GM18507 (cell line): ENCODE measurements around the gene ING5.

Experiments used
- DNase-seq: peaks from one replicate; pipeline ENCODE4 v3.0.0; 2011; ENCODE audit warnings: low read depth; ENCODE audit not compliant: insufficient read length; ENCODE audit errors: extremely low spot score
- FAIRE-seq: peaks from 2 replicates; lab custom pipeline; 2011; peaks lifted over from hg19 to GRCh38; lab: Jason Lieb, UNC

ING5 gene

DNA sequence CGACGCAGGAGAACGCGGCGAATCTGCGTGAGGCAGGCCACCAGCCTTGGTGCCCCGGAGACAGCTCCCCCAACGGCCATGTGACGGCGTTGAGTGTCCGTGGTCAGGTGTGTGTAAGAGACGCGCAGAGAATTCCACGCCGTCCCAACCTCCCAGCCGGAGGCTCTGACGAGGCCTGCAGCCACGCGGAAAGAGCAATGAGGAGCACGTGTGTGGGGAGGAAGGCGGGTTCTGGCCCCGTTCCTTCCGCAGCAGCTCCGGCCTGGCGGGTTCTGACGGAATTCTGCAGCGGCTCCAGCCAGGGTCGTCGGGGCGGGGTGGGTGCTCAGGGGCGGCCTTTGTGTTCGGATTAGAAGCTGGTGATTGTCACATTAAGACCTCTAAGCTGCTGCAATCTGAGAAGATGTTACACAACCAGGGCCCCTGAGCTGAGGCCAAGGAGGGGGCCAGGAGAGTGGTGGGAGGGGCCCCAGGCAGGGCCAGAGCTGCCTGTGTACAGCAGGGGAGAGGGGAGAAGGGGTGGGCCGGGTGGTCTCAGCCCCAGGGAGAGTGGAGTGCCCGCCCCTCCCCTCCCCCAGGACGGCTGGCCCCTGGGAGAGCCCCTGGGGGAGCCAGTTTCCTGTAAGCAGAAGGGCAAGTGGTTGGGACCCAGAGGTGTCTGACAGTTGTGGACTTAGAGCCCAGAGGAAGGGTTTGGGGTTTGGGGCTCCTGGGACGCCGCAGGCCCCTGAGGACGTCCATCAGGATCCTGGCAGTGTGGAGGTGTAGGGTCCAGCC is 69.6 kb downstream of the ING5 start:
- FAIRE-seq: no peak
- DNase-seq: no peak

DNA sequence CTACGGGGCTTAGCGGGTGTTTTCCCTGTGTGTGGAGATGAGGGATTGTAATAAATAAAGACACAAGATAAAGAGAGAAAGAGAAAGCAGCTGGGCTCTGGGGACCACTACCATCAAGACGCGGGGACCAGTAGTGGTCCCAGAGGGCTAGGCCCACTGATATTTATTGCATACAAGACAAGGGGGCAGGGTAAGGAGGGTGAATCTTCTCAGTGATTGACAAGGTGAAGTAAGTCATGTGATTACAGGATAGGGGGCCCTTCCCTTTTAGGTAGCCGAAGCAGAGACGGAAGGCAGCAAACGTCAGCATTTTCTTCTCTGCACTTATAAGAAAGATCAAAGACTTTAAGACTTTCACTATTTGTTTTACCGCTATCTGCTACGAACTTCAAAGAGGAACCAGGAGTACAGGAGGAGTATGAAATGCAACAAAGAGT is 70.2 kb downstream of the ING5 start:
- DNase-seq (no peak), FAIRE-seq (no peak)

DNA sequence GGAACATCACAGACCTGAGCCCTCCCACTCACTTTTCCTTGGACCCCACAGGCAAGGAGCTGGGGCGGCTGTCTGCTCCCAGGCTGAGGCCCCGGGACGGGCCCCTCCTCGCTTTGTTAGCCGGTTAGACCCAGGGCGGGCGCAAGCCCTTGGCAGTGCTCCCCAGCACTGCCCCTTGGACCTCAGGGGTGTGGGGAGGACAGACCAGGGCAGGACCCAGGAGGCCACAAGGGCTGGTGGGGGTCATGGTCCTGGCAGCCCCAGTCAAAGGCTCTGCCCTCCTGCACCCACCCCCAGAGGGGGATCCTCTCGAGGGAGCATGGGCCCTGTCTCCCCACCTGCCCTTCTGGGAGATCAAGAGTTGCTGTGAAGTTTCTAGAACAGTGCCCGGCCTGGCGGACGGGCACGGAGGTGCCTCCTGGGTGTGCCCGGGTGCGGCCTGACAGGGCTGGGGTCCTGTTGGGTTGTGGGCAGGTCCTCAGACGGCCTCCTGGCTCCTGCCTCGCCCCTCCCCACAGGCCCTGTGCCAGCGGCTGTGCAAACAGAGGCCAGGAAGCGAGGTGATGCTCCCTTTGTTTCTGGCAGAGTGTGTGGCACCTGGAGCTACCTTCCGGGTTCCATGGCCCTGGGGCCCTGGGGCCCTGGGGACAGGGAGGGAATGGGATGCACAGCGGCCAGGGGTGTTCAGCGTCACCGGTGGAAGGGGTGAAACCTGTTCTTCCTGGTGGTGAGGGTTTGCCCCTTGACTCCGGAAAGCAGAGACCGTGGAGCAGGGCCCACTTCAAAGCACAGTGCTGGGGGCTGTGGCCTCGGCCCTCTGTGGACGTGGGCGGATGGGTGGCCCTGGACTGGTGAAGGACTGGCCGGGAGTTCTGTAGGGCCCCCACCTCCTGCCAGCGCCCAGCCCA is 71.9 kb downstream of the ING5 start:
- no peak for FAIRE-seq
- DNase-seq: no peak

DNA sequence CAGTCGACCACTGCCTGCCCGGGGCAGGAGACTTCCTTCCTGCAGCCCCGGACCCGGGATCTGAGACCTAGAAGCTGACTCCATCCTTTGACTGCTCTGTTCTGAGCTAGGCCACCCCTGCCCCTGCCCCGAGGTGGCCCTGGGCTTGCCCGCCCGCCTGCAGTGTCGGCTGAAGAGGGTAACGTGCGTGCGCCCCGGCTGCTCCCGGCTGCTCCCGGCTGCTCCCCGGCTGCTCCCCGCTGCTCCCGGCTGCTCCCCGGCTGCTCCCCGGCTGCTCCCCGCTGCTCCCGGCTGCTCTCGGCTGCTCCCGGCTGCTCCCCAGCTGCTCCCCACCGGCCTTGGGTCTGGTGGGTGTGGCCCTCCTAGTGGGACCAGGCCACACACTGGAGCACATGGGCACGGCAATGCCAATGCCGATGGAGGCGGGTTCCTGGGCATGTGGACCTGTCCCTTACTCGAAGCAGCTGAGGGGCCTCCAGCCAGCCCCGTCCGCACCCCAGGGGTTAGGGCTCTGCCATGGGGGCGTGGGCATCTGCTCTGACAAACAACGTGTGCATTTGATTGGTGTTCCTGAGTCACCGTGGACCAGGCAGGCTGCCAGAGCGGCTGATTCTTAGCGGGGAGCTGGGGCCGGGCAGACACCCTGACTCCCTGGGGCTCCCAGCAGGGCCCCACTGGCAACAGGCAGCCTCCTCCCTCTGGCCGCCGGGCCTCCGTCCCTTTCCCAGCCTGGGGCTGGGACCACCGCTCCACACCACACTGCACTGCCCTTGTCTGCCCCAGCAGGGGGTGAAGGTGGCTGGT is 72.8 kb downstream of the ING5 start:
- DNase-seq: no peak
- FAIRE-seq: no peak

DNA sequence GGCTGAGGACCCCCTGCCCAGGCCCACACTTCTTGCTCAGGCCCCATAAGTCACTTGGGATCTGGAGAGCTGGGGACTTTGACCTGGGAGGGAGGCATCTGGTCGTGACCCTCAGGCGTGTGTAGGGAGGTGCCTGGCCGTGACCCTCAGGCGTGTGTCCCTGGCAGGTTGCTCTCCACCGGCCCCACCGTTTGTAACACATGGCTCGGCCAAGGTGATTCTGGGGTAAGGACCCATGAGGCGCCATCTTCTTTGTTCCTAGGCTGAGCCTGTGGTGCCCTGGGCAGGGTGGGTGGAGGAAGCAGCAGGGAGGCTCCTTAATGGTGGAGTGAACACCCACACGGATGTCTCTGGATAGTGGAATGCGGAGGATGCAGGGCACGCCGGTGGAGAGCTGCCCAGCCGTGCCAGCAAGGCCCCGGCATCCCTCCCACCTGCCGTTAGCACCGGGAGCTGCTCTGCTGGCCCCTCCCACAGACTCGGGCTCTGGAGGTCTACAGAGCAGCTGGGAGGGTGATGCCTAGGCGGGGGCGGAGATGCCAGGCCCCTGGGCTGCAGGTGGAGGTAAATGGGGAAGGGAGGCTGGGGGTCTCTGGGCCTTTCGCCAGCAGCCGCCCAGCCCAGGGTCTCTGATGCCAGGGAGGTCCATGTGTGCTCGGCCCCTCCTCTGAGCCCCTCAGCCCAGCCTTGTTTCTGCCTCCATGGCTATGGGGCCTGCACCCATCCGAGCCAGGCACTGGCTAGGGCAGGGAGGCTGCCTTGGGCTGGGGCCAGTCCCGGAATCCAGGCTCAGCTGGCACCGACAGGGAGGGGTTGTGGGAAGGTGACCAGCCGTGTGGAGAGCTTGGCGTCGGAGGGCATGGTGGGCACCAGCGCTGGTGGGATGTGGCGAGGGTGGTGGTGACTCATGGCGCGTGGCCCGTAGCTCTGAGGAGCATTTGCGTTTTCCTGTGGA is 73.7 kb downstream of the ING5 start:
- DNase-seq (no peak), FAIRE-seq (no peak)

DNA sequence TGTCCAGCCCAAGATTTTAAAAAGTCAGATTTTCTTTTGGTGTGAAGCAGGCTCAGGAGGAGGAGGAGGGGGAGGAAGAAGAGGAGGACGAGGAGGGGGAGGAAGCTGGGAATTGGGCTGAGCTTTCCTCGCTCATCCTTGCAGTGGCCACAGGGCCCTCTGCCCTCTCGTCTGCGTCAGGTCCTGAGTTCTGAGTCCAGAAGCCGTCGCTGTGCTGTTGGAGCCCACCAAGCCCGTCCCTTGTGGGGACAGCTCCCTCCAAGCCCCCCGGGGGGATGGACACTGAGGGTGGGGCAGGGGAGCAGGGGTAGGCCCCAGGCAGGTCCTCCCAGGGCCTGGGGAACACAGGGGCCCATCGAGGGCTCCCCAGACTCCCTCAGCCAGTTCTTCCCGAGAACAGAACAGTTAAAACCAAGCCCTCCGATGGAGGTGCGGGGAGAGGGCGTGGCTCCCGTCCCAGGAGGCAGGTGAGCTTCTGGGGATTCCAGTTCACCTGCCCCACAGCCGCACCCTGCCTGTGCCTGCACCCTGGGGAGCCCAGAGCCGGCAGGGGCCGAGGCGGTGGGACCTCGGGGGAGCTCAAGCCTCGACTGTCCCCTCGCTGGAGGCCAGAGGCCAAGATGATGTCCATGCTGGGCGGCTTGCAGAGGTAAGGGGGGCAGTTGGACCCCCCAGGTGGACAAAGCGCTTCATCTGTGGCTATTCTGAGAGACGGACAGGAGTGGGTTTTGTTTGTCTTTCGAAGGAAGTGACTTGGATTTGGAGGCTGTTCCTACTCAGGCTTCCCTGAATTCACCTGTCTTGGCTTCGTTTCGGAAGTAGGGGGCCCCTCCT is 74.7 kb downstream of the ING5 start, which contains the start of gene GAL3ST2:
Gene GAL3ST2 (plus strand): TSS at position 487 of the 834 bp plus-strand sequence. CDS start 134 bp downstream, at position 621.
- no peak for DNase-seq
- no peak for FAIRE-seq

DNA sequence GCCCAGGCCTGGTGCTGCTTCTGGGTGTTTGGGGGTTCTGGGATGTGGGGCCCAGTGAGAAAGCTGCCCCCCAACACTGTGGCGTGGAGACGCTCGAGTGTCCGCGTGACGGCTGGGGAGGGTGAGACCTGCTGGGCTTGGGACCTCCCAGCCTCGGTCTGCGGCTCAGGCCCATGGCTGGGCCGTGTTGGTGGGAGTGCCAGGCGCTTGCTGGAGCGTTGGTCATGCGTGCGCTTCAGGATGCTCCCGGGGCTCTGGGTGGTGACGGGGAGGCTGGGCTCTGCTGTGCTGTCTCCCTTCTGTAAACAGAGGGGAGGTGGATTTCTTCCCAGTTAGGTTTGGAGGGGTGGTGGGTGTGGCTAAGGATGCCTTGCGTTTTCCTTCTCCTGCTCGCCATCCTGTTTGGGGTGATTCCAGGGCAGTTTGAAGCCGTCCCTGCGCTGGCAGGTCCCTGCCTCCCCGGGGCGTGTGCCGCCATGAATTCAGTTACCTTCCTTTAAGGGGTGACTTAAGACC is 75.4 kb downstream of the ING5 start:
- FAIRE-seq: no peak
- DNase-seq: no peak

DNA sequence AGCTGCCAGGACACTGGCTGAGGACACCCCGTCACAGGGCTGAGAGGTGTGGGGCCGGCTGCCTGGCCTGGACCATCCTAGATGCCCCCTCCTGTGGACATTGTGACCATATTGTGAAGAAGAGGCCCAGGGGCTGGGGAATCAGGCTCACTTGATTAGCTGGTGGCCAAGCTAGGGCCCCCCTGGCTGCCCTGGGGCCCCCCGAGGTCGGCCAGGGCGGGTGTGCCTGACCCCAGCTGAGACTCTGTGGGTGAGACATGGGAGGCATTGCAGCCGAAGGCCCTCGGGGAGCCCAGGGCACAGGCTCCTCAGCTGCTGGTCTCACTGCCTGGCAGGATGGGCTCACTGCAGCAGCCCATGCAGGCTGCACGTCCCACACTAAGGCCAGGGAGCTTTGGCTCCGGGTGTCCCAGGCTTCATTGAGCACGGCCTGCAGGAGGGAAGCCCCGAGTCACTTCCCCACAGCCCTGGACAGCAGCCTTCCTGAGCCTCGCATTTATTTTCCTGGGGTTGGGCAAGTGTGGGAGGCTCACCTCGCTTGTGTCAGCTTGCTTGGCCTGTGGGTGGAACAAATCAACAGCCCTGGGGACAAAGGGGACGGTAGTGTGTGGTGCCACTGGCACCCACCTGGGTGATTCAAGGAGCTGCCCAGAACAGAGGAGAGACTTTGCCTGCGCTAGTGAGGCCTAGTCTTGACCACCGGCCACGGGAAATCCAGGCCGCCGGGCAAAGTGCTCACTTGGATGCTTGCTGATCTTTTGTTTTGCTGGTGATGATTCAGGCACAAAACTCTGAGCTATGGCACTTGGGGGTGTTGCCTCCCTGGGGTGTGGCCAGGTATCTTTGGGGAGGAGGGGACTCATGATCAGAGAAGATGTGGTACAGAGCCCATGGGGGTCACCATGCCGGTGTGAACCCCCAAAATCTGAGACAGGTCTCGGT is 76.1 kb downstream of the ING5 start:
- DNase-seq: no peak
- FAIRE-seq: no peak
